ENCODE measurements around the gene VAT1L. TPM values are rescaled to one million over a fixed set of nuclear protein-coding genes. Genes with fewer than 3 reads are reported as not detected.

VAT1L gene
- total and polyA plus RNA-seq, 8 donors: 0.32 to 10.7 (median 1.3) TPM

GRCh38 chr16:77948835-77949234 is 160.5 kb downstream of the VAT1L start:
- H3K36me3 ChIP-seq: no peaks in the 10 kb centered on the region
- H3K4me1 ChIP-seq: no peaks in the 10 kb centered on the region
- peaks cover 0 to 5% (median 0%) of the 10 kb centered on the region in 4 donors for H3K27me3 ChIP-seq
- no peak for DNase-seq
- WGBS, 2 donors: 40 to 51% methylated on average over 5 of the region's 5 CpGs
- FAIRE-seq: no peak
- no peak for ATAC-seq
- no peaks in the 10 kb centered on the region for H3K9me3 ChIP-seq
- H3K4me3 ChIP-seq: no peak overlapping the region
- intact Hi-C loops (cut with DNase I): no loop called here
- H3K27ac ChIP-seq: no peak overlapping the region
- no peak for TF ChIP-seq CTCF (IDR thresholded peaks at IDR 0.05)

- Histone ChIP-seq H3K27ac (no peak overlapping the region), H3K4me1 (no peaks in the 10 kb centered on the region), H3K27me3 (peaks cover 0 to 5% (median 0%) of the 10 kb centered on the region in 4 donors), H3K9me3 (no peaks in the 10 kb centered on the region), H3K36me3 (no peaks in the 10 kb centered on the region), H3K4me3 (no peak overlapping the region)
- intact Hi-C loops (cut with DNase I): no loop called here
- DNase-seq (no peak), ATAC-seq (no peak), FAIRE-seq (no peak)
- 63 to 68% methylated on average over 2 of the region's 2 CpGs for WGBS, 2 donors
- TF ChIP-seq CTCF (IDR thresholded peaks at IDR 0.05): no peak
These were observed 161.1 kb downstream of the VAT1L start for GRCh38 chr16:77949445-77949844.

- Histone ChIP-seq H3K27me3 (peaks cover 0 to 5% (median 0%) of the 10 kb centered on the region in 4 donors), H3K27ac (no peak overlapping the region), H3K36me3 (no peaks in the 10 kb centered on the region), H3K4me3 (no peak overlapping the region), H3K9me3 (no peaks in the 10 kb centered on the region), H3K4me1 (no peaks in the 10 kb centered on the region)
- peak in 3 of 4 donors; percentile 60 to 71 (median 67) for ATAC-seq
- WGBS, 2 donors: 6 to 17% methylated on average over 2 of the region's 2 CpGs
- peak in 3 of 4 donors; percentile 17 to 22 (median 22) for TF ChIP-seq CTCF (IDR thresholded peaks at IDR 0.05)
- DNase-seq: no peak
- no peak for FAIRE-seq
- intact Hi-C loops (cut with DNase I): no loop called here
These were observed 163.4 kb downstream of the VAT1L start for GRCh38 chr16:77951788-77952187.

GRCh38 chr16:77955127-77955526 is 166.8 kb downstream of the VAT1L start:
- no peak for TF ChIP-seq CTCF (IDR thresholded peaks at IDR 0.05)
- Histone ChIP-seq H3K9me3 (no peaks in the 10 kb centered on the region), H3K27ac (no peak overlapping the region), H3K4me1 (no peaks in the 10 kb centered on the region), H3K4me3 (no peak overlapping the region), H3K27me3 (no peaks in the 10 kb centered on the region), H3K36me3 (no peaks in the 10 kb centered on the region)
- WGBS, 2 donors: 63 to 78% methylated on average over 8 of the region's 8 CpGs
- DNase-seq (no peak), FAIRE-seq (no peak), ATAC-seq (no peak)
- intact Hi-C loops (cut with DNase I): no loop called here

- no peaks in the 10 kb centered on the region for H3K27me3 ChIP-seq
- no peak for ATAC-seq
- intact Hi-C loops (cut with DNase I): no loop called here
- H3K36me3 ChIP-seq: no peaks in the 10 kb centered on the region
- no peak overlapping the region for H3K27ac ChIP-seq
- no peak for TF ChIP-seq CTCF (IDR thresholded peaks at IDR 0.05)
- no peak overlapping the region for H3K4me3 ChIP-seq
- 71 to 73% methylated on average over 4 of the region's 4 CpGs for WGBS, 2 donors
- no peak for FAIRE-seq
- no peaks in the 10 kb centered on the region for H3K4me1 ChIP-seq
- no peak for DNase-seq
- no peaks in the 10 kb centered on the region for H3K9me3 ChIP-seq
These were observed 167.9 kb downstream of the VAT1L start for GRCh38 chr16:77956231-77956630.

All from pancreas (tissue), 10 donors.